GM18507 (cell line): ENCODE data around the gene RBMX2.
A peak's percentile ranks its signal among the peaks of the same experiment; 100 is the strongest.
"Not testable (repeated sequence)": the region's sequence is repeated elsewhere in the genome, so short reads cannot be mapped to it uniquely, and the experiment has no call there.

ENCODE experiments used
- DNase-seq: peaks from one replicate; pipeline ENCODE4 v3.0.0; 2011; ENCODE audit warnings: low read depth; ENCODE audit not compliant: insufficient read length; ENCODE audit errors: extremely low spot score
- FAIRE-seq: peaks from 2 replicates; lab custom pipeline; 2011; peaks lifted over from hg19 to GRCh38; lab: Jason Lieb, UNC

The RBMX2 gene

GRCh38 chrX:130437996-130438395, 36.2 kb downstream of the RBMX2 start:
- DNase-seq, FAIRE-seq: not testable (repeated sequence)

- DNase-seq (no peak), FAIRE-seq (no peak)
Observed at GRCh38 chrX:130443875-130444274, 42.1 kb downstream of the RBMX2 start.

GRCh38 chrX:130444641-130445336, 43.0 kb downstream of the RBMX2 start:
- DNase-seq (no peak), FAIRE-seq (peak; percentile 18)

GRCh38 chrX:130446974-130447373, 45.2 kb downstream of the RBMX2 start:
- DNase-seq (no peak), FAIRE-seq (no peak)
